ELR (cell line): ENCODE results near the gene ZNF621.
"Not testable (repeated sequence)": the region's sequence is repeated elsewhere in the genome, so short reads cannot be mapped to it uniquely, and the experiment has no call there.

Experiments used
- DNase-seq: peaks from one replicate; pipeline ENCODE4 v3.0.0-alpha.2; 2015; ENCODE audit warnings: low read depth

Gene ZNF621

GRCh38 chr3:40534283-40534682, 9.5 kb downstream of the ZNF621 start:
- DNase-seq, result no peak

- peak; percentile 66 for DNase-seq
Observed at GRCh38 chr3:40546816-40547215, 22.1 kb downstream of the ZNF621 start.

GRCh38 chr3:40550167-40550566, 25.4 kb downstream of the ZNF621 start:
- no peak for DNase-seq

- DNase-seq, result no peak
Observed at GRCh38 chr3:40557575-40558161, 32.9 kb downstream of the ZNF621 start.

GRCh38 chr3:40562482-40562881, 37.7 kb downstream of the ZNF621 start:
- DNase-seq, result not testable (repeated sequence)

GRCh38 chr3:40565629-40566028, 40.9 kb downstream of the ZNF621 start:
- not testable (repeated sequence) for DNase-seq

- no peak for DNase-seq
Observed at GRCh38 chr3:40566694-40567093, 41.9 kb downstream of the ZNF621 start.

- no peak for DNase-seq
Observed at GRCh38 chr3:40572588-40572987, 47.8 kb downstream of the ZNF621 start.

- DNase-seq, result no peak
Observed at GRCh38 chr3:40574050-40574449, 49.3 kb downstream of the ZNF621 start.

- no peak for DNase-seq
Observed at GRCh38 chr3:40574661-40575060, 49.9 kb downstream of the ZNF621 start.

GRCh38 chr3:40576396-40576795, 51.6 kb downstream of the ZNF621 start:
- no peak for DNase-seq

- DNase-seq, result peak; percentile 72
Observed at GRCh38 chr3:40580494-40581091, 55.8 kb downstream of the ZNF621 start.

GRCh38 chr3:40581166-40581565, 56.4 kb downstream of the ZNF621 start:
- no peak for DNase-seq

- no peak for DNase-seq
Observed at GRCh38 chr3:40582401-40583027, 57.8 kb downstream of the ZNF621 start.

GRCh38 chr3:40583691-40584090, 58.9 kb downstream of the ZNF621 start:
- no peak for DNase-seq

- peak; percentile 67 for DNase-seq
Observed at GRCh38 chr3:40584625-40585189, 59.9 kb downstream of the ZNF621 start.

GRCh38 chr3:40585381-40586016, 60.7 kb downstream of the ZNF621 start:
- DNase-seq, result no peak

- DNase-seq, result no peak
Observed at GRCh38 chr3:40586901-40587300, 62.1 kb downstream of the ZNF621 start.

GRCh38 chr3:40588406-40588805, 63.6 kb downstream of the ZNF621 start:
- DNase-seq, result no peak
